ENCODE data around the gene MIDN.
"Not testable (repeated sequence)": the region's sequence is repeated elsewhere in the genome, so short reads cannot be mapped to it uniquely, and the experiment has no call there.

The MIDN gene

DNA sequence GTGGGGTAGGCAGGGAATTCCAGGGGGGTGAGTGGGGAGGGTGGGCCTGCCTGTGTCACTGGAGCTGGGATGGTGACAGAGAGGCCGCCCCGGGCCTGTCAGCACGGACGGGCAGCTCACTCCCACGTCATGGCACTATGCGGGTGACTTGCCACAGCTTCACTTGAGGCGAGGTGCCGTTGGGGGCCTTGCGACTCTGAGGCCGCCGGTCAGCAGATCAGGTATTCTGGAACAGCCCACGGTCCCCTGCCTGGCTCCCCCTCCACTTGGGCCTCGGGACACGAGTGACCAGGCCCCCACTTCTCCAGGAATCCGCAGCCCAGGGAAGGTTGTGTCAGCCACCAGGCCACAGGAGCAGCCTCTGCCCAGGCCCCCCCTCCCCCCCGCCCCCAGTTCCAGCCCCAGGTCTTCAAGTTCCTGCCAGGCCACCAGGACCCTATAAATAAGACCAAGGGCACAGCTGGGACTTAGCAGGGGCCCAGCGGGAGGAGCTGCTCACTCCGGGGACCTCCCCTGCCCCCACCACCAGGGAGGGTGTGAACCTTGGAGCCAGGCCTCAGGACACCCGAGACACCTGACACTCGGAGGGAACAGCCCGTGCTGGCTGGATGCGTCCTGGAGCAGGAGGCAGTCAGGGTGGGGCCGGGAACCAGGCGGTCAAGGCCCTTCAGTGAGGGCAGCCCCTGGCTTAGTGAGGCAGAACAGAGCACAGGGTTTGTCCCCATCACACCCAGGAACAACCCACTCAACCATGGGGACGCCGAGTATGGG is 2.7 kb upstream of the MIDN start:
- in situ Hi-C loops (cut with HindIII; ENCODE audit: low sequenced_read_pairs), result no loop called here

DNA sequence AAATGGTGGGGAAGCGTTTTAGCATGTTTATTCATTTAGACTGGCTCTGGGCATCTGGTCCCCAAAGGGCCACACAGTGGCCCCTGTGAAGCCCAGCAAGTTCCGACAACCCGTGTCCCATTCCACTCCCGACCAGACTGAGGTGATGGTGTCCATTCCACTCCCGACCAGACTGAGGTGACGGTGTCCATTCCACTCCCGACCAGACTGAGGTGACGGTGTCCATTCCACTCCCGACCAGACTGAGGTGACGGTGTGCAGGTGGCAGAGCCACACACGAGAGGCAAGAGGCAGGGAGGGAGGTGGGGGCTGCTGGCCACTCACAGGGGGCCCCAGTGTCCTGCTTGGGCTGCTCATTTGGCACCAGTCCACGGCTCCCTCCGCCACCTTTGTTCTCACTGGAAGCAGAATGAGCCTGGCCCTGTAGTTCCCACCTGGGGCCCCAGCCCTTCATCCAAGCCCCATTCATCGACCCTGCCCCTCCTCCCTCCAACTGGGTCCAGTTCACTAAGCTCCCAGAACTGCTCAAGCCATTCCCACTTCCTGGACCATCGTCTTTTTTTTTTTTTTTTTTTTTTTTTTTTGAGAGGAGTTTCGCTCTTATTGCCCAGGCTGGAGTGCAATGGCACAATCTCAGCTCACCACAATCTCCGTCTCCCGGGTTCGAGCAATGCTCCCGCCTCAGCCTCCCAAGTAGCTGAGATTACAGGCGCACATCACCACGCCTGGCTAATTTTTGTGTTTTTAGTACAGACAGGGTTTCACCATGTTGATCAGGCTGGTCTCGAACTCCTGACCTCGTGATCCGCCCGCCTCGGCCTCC is 1.9 kb upstream of the MIDN start:
- in situ Hi-C loops (cut with HindIII; ENCODE audit: low sequenced_read_pairs), result not testable (repeated sequence)

DNA sequence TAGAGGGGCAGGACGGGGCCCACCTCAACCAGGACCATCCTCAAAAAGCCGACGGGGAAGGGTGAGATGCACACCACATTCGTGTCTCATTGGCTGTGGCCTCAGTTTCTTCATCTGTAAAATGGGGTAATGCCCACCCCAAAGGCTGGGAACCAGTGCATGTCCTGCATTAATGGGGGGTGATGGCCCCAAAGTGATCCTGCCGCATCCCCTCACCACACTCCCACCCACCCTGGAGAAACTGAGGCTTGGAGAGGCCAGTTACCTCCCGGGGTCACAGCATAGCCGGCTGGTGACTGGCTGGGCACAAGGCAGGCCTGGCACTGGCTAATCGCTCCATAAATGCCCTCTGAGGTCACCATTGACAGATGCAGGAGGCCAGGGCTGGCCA is 640 bp upstream of the MIDN start:
- in situ Hi-C loops (cut with HindIII; ENCODE audit: low sequenced_read_pairs), result no loop called here

DNA sequence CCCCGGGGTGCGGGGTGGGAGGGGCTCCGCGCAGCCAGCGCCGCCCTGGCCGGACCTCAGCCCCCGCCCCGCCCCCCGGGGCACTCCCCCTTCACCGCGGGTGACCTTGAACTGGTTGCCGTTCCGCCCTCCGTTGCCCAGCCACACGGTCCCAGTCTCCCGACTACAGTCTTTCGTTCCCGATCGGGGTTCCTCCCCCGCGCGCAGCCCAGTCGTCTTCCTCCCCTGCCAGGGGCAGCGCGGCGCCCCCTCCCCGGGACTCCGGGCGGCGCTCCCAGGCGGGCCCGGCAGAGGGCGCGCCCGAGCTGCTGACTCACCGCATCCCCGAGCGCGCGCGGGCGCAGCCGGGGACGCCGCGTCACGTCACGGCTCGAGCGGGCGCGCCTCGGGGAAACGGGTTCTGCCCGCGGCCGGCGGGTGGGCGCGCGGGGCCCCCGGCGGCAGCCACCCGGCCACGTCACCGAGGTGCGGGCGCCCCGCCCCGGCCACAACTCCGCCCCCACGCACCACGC is 459 bp downstream of the MIDN start:
- in situ Hi-C loops (cut with HindIII; ENCODE audit: low sequenced_read_pairs), result no loop called here

DNA sequence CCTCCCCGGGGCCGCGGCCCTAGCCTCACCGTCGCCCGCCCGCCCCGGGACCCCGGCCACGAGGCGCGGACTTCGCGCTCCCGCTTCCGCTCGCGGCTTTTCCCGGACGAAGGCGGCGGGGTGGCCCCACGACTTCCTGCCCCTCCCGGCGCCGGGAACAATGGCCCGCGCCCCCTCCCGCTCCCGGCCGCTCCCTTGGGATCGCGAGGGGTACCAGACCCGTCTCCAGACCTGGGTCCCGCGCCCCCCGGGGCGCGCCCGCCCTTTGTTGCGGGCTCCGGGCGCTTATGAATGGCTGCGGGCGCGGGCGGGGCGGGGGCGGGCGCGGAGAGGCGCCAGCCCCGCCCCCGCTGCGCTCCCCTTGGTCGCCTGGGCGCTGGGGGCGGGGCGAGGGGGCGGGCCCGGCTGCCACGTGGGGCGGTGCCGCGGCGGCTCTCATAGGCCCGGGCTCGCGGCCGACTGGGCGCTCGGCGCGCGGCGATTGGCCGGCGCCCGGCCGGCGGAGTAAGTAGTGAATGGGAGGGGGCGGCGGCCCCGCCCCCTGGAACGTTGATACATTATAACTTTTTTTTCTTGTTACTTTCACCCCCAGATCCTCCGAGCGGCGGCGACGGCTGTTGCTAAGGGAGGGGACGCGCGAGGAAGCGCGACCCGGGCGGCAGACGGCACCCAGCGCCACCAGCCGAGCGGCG is 1.1 kb downstream of the MIDN start:
- in situ Hi-C loops (cut with HindIII; ENCODE audit: low sequenced_read_pairs), result no loop called here

DNA sequence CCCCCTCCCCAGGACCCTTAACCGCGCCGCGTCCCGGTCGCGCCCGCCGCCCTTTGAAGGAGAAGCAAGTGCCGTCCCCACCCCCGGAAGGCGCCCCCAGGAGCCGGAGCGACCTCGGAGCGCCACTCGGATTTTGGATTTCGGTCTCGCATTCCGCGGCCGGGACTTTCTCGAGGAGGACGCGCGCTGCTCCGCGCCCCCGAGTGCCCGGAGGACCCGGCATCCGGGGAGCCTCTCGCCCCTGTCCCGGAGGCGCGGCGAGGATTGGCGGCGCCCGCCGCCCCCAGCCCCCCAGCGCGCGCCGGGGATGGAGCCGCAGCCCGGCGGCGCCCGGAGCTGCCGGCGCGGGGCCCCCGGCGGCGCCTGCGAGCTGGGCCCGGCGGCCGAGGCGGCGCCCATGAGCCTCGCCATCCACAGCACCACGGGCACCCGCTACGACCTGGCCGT is 1.6 kb downstream of the MIDN start:
- in situ Hi-C loops (cut with HindIII; ENCODE audit: low sequenced_read_pairs), result no loop called here

DNA sequence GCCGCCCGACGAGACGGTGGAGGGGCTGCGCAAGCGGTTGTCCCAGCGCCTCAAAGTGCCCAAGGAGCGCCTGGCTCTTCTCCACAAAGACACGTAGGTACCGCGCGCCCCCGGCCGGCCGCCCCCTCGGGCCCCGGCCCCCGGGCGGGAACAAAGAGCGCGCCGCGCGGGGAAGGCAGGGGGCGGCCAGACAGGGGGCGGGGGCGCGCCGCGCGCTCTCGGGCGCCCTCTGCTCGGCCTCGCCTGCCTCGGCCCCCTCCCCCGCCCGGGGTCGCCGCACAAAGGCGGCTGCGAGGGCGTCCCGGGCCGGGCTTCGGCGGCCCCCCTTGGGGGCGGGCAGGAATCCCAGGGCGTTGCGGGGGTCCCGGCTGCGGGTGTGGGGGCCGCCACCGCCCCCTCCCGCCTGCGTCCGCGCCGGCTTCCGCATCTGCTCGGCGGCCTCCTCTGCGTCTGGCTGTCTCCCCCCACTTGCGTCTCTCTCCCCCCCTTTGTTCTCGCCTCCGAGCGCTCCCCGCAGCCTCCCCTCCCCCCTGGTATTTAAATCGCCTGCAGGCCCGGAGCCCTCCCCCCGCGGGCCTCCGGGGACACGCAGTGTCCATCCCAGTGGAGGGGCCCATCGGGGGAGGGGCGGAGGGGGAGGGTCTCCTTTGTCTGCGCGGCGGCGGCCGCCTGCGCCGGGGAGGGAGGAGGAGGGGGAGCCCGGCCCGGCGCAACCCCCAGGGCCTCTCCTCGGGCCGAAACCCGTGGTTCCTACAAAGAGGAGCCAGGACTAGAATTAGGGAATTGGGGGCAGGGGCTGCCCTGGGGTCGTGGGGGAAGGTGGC is 2.3 kb downstream of the MIDN start:
- in situ Hi-C loops (cut with HindIII; ENCODE audit: low sequenced_read_pairs), result no loop called here

DNA sequence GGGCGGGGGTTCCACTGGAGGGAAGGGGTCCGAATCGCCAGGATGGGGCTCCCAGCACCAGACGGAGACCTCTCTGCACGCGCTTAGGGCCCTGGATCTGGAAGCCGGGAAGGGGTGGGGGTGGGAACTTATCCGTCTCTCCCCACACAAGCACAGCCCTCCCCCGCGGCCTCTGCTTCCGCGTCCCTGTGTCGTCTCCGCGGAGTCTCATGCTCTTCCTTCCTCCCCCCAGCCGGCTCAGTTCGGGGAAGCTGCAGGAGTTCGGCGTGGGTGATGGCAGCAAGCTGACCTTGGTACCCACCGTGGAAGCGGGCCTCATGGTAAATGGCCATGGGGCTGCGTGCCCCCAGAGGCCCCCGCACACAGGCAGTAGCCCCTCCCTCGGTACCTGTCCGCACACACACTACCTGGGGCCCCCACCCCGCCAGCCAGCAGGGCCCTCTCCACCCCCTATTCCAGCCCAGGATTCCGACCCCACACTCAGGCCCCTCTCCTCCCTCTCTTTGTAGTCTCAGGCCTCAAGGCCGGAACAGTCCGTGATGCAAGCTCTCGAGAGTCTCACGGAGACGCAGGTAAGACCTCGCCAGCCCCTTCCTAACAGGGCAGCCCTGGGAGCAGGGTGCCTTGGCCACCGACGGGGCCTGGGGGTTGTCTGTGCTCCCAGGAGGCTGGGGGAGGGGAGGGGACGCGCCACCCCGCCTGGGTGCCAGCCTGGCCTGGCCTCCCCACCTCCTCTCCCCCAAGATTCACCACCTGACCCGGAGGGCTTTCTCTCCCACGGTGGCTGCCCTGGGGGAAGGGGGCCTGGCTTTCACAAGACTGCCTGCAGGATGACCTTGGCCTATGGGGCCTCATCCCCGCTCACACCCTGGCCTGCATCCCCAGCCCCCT is 3.2 kb downstream of the MIDN start:
- in situ Hi-C loops (cut with HindIII; ENCODE audit: low sequenced_read_pairs), result no loop called here

DNA sequence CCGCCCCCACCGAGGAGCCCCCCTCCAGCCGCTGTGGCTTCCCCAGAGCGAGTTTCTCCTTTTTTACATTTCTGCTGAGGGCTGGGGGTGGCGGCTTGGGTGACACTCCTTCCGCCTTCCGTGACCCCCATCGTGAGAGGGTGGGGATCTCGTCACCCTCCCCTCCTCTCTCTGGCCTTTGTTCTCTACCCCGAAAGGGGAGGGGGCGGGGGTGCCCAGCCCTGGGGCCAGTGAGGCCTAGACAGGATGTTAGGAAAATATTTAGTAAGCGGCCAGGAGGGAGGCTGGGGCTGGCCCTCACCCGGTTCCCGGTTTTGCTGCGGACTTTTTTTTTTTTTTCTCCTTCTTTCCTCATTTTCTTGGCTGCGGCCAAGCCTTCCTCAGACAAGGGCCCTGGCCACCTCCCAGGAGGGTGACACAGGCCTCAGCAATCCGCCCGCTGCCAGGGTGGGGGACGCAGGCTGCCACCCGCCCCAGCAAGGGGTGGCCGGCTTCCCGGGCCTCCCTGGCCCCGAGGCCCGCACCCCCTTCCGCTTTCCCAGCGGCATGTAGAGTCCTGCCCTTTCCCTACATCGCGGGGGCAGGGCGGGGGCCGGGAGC is 3.9 kb downstream of the MIDN start:
- in situ Hi-C loops (cut with HindIII; ENCODE audit: low sequenced_read_pairs), result no loop called here

DNA sequence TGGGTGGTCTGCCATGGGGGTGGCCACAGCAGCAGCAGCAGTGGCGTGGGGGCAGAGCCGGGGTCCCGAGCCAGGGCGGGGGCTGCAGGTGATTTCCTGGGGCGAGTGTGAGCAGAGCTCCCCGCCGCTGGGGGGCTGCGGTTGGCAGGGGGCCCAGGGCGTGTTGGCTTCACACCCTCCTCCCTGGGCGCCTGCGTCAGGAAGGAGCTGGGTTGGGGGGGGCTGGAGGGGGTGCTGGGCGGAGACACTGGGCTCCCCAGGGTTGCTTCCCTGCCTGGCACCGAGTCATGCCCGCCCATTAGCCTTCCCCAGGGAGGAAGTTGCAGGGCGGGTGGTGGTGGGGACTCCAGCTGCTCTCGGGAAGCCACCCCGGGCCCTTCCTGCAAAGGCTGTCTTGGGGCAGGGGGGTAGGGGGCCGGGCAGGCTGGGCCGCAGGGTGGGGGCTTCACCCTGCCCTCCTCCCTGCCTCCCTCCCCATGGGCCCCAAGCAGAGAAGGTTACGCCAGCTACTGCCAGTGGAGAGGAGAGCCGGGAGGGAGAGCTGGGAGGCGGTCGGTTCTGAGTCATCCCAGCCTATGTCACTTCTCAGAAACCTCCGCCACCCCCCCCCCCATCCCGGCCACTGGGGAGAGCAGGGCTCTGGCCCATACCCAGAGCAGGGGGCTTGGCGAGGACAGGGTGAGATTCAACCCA is 4.6 kb downstream of the MIDN start:
- in situ Hi-C loops (cut with HindIII; ENCODE audit: low sequenced_read_pairs), result no loop called here

DNA sequence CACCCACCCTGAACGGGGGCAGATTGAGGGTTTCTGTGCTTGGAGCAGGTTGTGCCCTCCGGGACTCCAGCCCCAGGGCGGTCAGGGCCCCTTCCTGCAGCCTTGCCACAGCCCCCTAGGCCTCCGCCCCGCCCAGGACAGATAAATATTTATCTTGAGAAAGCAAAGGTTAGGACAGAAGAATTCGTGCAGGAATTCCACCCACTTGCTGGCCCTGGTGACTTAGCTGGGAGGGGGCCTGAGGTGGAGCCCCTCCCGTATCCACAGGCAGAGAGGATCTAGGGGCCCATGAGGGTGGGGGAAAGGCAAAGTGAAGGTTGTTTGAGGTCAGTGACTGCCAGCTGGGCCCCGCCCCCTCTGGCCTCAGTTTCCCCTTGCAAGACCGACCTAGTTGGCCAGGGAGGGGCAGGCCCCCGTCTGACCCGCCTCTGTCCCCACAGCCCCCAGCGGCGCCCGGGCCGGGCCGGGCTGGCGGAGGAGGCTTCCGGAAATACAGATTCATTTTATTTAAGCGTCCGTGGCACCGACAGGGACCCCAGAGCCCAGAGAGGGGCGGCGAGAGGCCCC is 5.2 kb downstream of the MIDN start:
- in situ Hi-C loops (cut with HindIII; ENCODE audit: low sequenced_read_pairs), result no loop called here

DNA sequence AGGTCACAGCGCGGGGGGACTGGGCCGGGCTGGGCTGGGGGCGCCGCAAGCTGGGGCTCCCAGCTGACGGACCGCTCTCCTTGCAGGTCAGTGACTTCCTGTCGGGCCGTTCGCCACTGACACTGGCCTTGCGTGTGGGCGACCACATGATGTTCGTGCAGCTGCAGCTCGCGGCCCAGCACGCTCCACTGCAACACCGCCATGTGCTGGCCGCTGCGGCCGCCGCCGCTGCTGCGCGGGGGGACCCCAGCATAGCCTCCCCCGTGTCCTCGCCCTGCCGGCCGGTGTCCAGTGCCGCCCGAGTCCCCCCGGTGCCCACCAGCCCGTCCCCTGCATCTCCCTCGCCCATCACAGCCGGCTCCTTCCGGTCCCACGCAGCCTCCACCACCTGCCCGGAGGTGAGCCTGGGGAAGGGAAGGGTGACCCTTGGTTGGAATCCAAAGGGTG is 5.7 kb downstream of the MIDN start:
- in situ Hi-C loops (cut with HindIII; ENCODE audit: low sequenced_read_pairs), result no loop called here

DNA sequence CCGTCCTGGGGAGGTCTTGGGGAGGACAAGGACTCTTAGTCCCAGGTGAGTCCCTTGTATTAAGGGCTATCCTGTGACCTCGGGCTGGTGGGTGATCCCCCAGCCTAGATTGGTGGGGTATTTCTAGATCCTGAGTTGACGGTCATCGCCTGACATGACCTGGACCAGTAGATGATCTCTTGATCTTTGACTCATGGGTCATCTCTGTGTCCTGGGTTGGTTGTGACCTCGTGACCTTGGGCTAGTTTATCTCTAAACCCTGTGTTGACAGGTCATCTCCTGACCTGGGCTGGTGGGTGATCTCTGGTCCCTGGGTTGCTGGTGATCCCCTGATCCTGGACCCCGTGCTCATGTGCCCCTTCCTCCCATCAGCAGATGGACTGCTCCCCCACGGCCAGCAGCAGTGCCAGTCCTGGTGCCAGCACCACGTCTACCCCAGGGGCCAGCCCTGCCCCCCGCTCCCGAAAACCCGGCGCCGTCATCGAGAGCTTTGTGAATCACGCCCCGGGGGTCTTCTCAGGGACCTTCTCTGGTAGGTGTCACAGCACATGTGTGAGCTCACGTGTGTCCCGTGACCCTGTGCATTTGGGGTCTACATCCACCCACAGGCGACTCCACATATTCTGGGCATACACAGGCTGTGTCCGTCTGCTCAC is 6.3 kb downstream of the MIDN start:
- in situ Hi-C loops (cut with HindIII; ENCODE audit: low sequenced_read_pairs), result no loop called here

DNA sequence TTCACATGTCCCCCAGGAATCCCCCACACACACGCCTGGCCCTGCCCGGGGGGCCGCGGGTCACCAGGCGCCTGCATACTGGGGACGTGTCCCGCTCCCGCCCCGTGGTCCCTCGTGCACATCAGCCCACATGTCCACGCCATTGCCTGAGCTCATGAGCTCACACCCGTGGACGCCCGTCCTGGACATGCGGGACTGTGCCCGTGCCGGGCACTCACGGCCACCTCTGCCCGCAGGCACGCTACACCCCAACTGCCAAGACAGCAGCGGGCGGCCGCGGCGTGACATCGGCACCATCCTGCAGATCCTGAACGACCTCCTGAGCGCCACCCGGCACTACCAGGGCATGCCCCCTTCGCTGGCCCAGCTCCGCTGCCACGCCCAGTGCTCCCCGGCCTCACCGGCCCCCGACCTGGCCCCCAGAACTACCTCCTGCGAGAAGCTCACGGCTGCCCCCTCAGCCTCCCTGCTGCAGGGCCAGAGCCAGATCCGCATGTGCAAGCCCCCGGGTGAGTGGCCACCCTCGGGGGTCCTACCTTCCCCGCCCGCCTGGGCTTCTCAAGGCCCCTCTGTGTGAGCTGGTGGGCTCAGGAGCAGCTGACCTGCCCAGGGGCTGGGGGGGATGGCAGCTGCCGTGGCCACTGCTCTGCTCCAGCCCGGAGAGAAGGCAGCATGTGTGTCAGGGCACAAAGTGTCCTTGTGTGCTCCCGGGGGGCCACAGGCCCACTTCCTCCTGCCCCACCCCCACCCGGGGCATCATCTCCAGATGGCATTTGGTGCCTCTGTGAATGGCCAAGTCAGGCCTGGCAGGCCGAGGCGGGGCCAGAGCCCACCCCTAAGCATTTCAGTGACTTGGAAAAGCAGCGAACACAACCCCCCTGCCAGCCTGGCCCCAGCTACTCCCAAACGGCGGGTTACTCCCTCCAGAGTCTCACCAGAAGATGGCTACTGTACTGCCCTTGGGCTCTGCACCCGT is 7.1 kb downstream of the MIDN start:
- in situ Hi-C loops (cut with HindIII; ENCODE audit: low sequenced_read_pairs), result no loop called here

DNA sequence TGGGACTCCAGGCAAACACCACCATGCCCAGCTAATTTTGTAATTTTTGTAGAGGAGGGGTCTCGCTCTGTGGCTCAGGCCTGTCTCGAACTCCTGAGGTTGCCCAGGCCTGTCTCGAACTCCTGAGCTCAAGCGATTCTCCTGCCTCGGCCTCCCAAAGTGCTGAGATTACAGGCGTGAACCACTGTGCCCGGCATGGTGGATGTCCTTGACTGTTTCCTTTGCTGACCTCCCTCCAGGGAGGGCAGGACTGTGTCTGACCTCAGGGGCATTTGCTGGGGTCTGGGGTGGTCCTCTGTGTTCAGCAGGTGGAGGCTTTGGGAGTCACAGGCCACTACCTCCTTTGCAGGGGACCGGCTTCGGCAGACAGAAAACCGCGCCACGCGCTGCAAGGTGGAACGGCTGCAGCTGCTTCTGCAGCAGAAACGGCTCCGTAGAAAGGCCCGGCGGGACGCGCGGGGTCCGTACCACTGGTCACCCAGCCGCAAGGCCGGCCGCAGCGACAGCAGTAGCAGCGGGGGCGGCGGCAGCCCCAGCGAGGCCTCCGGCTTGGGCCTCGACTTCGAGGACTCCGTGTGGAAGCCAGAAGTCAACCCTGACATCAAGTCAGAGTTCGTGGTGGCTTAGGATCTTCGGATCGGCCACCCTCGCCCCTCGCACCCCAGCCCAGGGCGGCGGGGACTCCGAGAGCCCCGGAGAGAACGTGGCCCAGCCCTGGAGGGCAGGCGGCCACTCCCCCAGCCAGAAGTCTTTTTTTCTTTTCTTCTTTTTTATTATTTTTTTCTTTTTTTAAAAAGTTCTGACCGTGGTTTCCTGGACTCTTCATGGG is 8.5 kb downstream of the MIDN start:
- in situ Hi-C loops (cut with HindIII; ENCODE audit: low sequenced_read_pairs), result no loop called here
